IMR-90 (cell line): ENCODE measurements around the gene TMED4.

Experiments
- BHLHE40 ChIP-seq: fragments of 150-350 bp; IDR thresholded peaks from 2 replicates; pipeline ENCODE4 v1.6.1; 2016; ENCODE audit warnings: mild to moderate bottlenecking, low read depth, low read length
- CEBPB ChIP-seq: IDR thresholded peaks from 2 replicates; pipeline ENCODE4 v1.6.1; 2012; ENCODE audit warnings: low read depth, low read length, improper control_type of control experiment
- FOS ChIP-seq: fragments of 150-350 bp; IDR thresholded peaks from 2 replicates; pipeline ENCODE4 v1.6.1; 2016; ENCODE audit warnings: low read depth, low read length
- MAFK ChIP-seq: IDR thresholded peaks from 2 replicates; pipeline ENCODE4 v1.6.1; 2012; ENCODE audit warnings: low read depth, low read length, improper control_type of control experiment
- MAZ ChIP-seq: IDR thresholded peaks from 2 replicates; pipeline ENCODE4 v1.6.1; 2012; ENCODE audit warnings: low read depth, mild to moderate bottlenecking, low read length, improper control_type of control experiment, moderate library complexity, borderline replicate concordance
- MXI1 ChIP-seq: IDR thresholded peaks from 2 replicates; pipeline ENCODE4 v1.6.1; 2012; ENCODE audit warnings: low read depth, mild to moderate bottlenecking, low read length, moderate library complexity, borderline replicate concordance
- POLR2A ChIP-seq: IDR thresholded peaks from 2 replicates; pipeline ENCODE4 v1.6.1; 2012; ENCODE audit warnings: mild to moderate bottlenecking, low read depth, low read length
- RAD21 ChIP-seq: IDR thresholded peaks from 2 replicates; pipeline ENCODE4 v1.6.1; 2012; ENCODE audit warnings: low read length, improper control_type of control experiment
- RCOR1 ChIP-seq: IDR thresholded peaks from 2 replicates; pipeline ENCODE4 v1.6.1; 2012; ENCODE audit warnings: mild to moderate bottlenecking, low read length, improper control_type of control experiment; ENCODE audit not compliant: insufficient replicate concordance
- RFX5 ChIP-seq: IDR thresholded peaks from 2 replicates; pipeline ENCODE4 v1.8.0; 2012; ENCODE audit warnings: low read depth, mild to moderate bottlenecking, low read length, moderate library complexity
- SMC3 ChIP-seq: fragments of 150-350 bp; IDR thresholded peaks from 2 replicates; pipeline ENCODE4 v1.6.1; 2016; ENCODE audit warnings: low read depth, mild to moderate bottlenecking, antibody characterized with exemption, low read length, moderate library complexity
- TF ChIP-seq, protein P1 (sequence below): conservative IDR thresholded peaks from 2 replicates; pipeline ENCODE4 v1.5.1; 2012; ENCODE audit warnings: mild to moderate bottlenecking, low read depth, low read length, improper control_type of control experiment
- TF ChIP-seq, protein P2 (sequence below): fragments of 150-350 bp; IDR thresholded peaks from 2 replicates; pipeline ENCODE4 v1.6.1; 2016; ENCODE audit warnings: low read depth, mild to moderate bottlenecking, low read length, moderate library complexity, borderline replicate concordance
- TF ChIP-seq, protein P3 (sequence below): fragments of 150-350 bp; IDR thresholded peaks from 2 replicates; pipeline ENCODE4 v1.6.1; 2017; ENCODE audit warnings: mild to moderate bottlenecking, antibody characterized with exemption, low read length, low read depth

DNA sequence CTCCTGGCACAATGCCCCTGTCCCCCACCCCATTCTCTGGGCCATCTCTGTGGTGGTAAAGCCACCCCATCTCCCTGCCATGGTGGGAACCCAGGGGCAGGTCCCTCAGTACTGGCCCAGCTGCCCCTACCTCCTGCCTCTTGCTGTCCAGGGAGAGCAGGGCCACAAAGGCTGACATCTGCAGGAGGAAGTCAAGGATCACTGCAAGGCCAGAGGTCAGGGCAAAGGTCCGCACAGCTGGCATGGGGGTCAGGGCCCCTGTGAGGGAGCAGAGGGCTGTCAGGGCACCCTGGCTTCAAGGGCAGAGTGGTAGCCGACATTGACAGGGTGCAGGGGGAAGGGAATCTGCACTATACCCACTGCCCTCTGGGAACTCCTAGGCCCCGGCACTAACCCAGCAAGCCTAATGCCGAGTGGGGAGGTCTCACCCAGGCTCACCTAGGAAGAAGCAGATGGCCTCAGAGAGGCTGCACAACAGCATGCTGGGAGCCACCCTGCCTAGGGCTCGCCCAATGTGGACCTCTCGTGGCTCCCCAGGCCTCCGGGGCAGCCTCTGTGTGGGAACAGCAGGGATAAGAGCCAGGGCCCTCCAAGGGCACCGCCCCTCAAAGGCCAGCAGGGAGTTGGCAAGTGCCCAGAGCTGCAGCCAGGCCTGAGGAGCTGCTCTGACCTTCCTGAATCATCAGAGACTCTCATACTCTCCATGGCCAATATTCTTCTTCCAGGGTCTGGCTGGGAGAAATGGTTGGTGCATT lies 48.6 kb downstream of the TMED4 start:
- TF ChIP-seq, protein P1, sequence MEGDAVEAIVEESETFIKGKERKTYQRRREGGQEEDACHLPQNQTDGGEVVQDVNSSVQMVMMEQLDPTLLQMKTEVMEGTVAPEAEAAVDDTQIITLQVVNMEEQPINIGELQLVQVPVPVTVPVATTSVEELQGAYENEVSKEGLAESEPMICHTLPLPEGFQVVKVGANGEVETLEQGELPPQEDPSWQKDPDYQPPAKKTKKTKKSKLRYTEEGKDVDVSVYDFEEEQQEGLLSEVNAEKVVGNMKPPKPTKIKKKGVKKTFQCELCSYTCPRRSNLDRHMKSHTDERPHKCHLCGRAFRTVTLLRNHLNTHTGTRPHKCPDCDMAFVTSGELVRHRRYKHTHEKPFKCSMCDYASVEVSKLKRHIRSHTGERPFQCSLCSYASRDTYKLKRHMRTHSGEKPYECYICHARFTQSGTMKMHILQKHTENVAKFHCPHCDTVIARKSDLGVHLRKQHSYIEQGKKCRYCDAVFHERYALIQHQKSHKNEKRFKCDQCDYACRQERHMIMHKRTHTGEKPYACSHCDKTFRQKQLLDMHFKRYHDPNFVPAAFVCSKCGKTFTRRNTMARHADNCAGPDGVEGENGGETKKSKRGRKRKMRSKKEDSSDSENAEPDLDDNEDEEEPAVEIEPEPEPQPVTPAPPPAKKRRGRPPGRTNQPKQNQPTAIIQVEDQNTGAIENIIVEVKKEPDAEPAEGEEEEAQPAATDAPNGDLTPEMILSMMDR, result no peak
- TF ChIP-seq BHLHE40, result no peak
- TF ChIP-seq, protein P2, sequence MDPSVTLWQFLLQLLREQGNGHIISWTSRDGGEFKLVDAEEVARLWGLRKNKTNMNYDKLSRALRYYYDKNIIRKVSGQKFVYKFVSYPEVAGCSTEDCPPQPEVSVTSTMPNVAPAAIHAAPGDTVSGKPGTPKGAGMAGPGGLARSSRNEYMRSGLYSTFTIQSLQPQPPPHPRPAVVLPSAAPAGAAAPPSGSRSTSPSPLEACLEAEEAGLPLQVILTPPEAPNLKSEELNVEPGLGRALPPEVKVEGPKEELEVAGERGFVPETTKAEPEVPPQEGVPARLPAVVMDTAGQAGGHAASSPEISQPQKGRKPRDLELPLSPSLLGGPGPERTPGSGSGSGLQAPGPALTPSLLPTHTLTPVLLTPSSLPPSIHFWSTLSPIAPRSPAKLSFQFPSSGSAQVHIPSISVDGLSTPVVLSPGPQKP, result no peak
- TF ChIP-seq RAD21, result no peak
- TF ChIP-seq CEBPB, result no peak
- TF ChIP-seq RFX5, result no peak
- TF ChIP-seq POLR2A, result no peak
- no peak for TF ChIP-seq MAZ
- TF ChIP-seq, protein P3, sequence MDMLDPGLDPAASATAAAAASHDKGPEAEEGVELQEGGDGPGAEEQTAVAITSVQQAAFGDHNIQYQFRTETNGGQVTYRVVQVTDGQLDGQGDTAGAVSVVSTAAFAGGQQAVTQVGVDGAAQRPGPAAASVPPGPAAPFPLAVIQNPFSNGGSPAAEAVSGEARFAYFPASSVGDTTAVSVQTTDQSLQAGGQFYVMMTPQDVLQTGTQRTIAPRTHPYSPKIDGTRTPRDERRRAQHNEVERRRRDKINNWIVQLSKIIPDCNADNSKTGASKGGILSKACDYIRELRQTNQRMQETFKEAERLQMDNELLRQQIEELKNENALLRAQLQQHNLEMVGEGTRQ, result no peak
- TF ChIP-seq RCOR1, result no peak
- no peak for TF ChIP-seq MXI1
- no peak for TF ChIP-seq FOS
- no peak for TF ChIP-seq MAFK
- no peak for TF ChIP-seq SMC3
